DND-41 (cell line): ENCODE data around the gene CD2AP.

Experiments used
- CTCF ChIP-seq: IDR thresholded peaks from 2 replicates; pipeline ENCODE4 v1.5.1; 2012; ENCODE audit warnings: borderline replicate concordance, low read length, moderate library complexity, mild to moderate bottlenecking; ENCODE audit not compliant: poor library complexity, severe bottlenecking; ENCODE audit errors: extremely low read depth
- EZH2 ChIP-seq: IDR thresholded peaks from 3 replicates; pipeline ENCODE4 v1.6.1; 2012; ENCODE audit warnings: borderline replicate concordance, low read depth, mild to moderate bottlenecking, moderate library complexity, low read length, inconsistent platforms; ENCODE audit not compliant: severe bottlenecking

GRCh38 chr6:47454713-47455396 is 22.7 kb upstream of the CD2AP start:
- TF ChIP-seq CTCF, result no peak
- no peak for TF ChIP-seq EZH2
